Testis (tissue), 2 donors: Measurements from ENCODE around the gene FGF3.

Experiments
- CTCF ChIP-seq, 3 experiments: fragments of 450-650 bp in 2 of 3; fragments of 200-600 bp in 1 of 3; sonication (generic) in 1 of 3; IDR thresholded peaks; one replicate each; pipeline ENCODE4 v1.5.1; 2016 to 2019; ENCODE audit warnings: antibody characterized with exemption in 3 of 3, mild to moderate bottlenecking in 2 of 3, moderate library complexity in 1 of 3
- POLR2A ChIP-seq: fragments of 450-650 bp; IDR thresholded peaks from one replicate; pipeline ENCODE4 v1.6.1; 2017; ENCODE audit warnings: antibody characterized with exemption, mild to moderate bottlenecking, moderate library complexity

DNA sequence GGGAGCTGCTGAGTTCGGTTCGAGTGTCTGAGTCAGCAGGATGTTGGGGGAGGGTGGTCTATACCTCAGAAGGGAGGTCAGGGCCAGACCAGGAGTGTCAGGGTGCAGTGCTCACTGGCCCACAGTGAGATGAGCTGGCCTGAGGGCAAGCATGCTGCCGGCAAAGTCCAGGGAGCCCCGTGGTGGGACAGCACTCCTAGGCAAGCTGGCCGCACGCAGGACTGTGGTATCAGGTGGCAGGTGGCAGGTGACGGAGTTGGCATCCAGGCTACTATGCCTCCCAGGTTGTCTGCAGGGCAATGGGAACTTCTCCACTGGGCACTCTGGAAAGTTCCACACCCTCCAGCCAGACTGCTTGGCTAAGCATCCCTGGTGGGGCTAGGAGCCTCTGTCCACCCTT lies 4.8 kb downstream of the FGF3 start:
- no peak for TF ChIP-seq POLR2A
- TF ChIP-seq CTCF (IDR thresholded peaks at IDR 0.05) = no peak
